Activated B cell treated with CpG ODN at 0.5 μM for 24 hours (primary cell): ENCODE data around the gene ADAMTS17. TPM values are rescaled to one million over a fixed set of nuclear protein-coding genes. Genes with fewer than 3 reads are reported as not detected.

Source experiments
- ATAC-seq: fragments of 200-7000 bp; cut with Tn5 transposase; one replicate; pipeline ENCODE4 v1.10.0; 2021; ENCODE audit warnings: low read depth, mild to moderate bottlenecking, moderate library complexity
- CTCF ChIA-PET: fragments of 350-600 bp; sonication (Branson Sonifier 250); formaldehyde crosslinking; loops from one replicate; lab custom pipeline; 2021; ENCODE audit warnings: antibody characterized with exemption; lab: Charles Lee
- POLR2A ChIA-PET: fragments of 350-600 bp; sonication (Branson Sonifier 250); formaldehyde crosslinking; loops from one replicate; lab custom pipeline; 2021; ENCODE audit warnings: antibody characterized with exemption; lab: Charles Lee
- DNase-seq: peaks from one replicate; pipeline ENCODE4 v3.0.0; 2022
- H3K27ac Mint-ChIP-seq: one replicate; pipeline ENCODE4 v1.8.0; 2020; ENCODE audit warnings: mixed read lengths
- H3K27me3 Mint-ChIP-seq: one replicate; pipeline ENCODE4 v1.8.0; 2021; ENCODE audit warnings: mixed read lengths
- H3K36me3 Mint-ChIP-seq: one replicate; pipeline ENCODE4 v1.8.0; 2021; ENCODE audit warnings: low read depth, mixed read lengths
- H3K4me1 Mint-ChIP-seq: one replicate; pipeline ENCODE4 v1.8.0; 2021; ENCODE audit warnings: mixed read lengths
- H3K4me3 Mint-ChIP-seq: one replicate; pipeline ENCODE4 v1.8.0; 2020; ENCODE audit warnings: mild to moderate bottlenecking, mixed read lengths
- H3K9me3 Mint-ChIP-seq: one replicate; pipeline ENCODE4 v1.8.0; 2020; ENCODE audit warnings: mixed read lengths
- intact Hi-C: fragments of 100-400 bp; cut with micrococcal nuclease; formaldehyde crosslinking; loops from one replicate; pipeline ENCODE4 v1.15.1; 2024
- total RNA-seq: library from RNA; stranded (reverse); gene quantifications from 2 replicates; pipeline ENCODE4 v1.2.3, GENCODE V29; 2022
- TF ChIP-seq, protein P1 (sequence below): fragments of 200-600 bp; IDR thresholded peaks from one replicate; pipeline ENCODE4 v1.8.0; 2022; ENCODE audit warnings: antibody characterized with exemption, mild to moderate bottlenecking

ADAMTS17 gene
- total RNA-seq, 1 donor from 2014 or later: 1.6 TPM

- DNase-seq (no peak), ATAC-seq (no peak)
- Mint-ChIP-seq H3K27ac (no peak overlapping the region), H3K36me3 (no peaks in the 10 kb centered on the region), H3K27me3 (peaks cover 60% of the 10 kb centered on the region), H3K9me3 (no peaks in the 10 kb centered on the region), H3K4me1 (peaks cover 6% of the 10 kb centered on the region), H3K4me3 (no peak overlapping the region)
- ChIA-PET POLR2A (no interaction called here), CTCF (no interaction called here)
- TF ChIP-seq, protein P1, sequence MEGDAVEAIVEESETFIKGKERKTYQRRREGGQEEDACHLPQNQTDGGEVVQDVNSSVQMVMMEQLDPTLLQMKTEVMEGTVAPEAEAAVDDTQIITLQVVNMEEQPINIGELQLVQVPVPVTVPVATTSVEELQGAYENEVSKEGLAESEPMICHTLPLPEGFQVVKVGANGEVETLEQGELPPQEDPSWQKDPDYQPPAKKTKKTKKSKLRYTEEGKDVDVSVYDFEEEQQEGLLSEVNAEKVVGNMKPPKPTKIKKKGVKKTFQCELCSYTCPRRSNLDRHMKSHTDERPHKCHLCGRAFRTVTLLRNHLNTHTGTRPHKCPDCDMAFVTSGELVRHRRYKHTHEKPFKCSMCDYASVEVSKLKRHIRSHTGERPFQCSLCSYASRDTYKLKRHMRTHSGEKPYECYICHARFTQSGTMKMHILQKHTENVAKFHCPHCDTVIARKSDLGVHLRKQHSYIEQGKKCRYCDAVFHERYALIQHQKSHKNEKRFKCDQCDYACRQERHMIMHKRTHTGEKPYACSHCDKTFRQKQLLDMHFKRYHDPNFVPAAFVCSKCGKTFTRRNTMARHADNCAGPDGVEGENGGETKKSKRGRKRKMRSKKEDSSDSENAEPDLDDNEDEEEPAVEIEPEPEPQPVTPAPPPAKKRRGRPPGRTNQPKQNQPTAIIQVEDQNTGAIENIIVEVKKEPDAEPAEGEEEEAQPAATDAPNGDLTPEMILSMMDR: no peak
- intact Hi-C loops: loop anchor here (5.0 kb wide), 1 partner anchor 1064 kb away; no protein-coding TSS in a partner anchor
Observed at GRCh38 chr15:100336061-100336460, 5.7 kb downstream of the ADAMTS17 start.

GRCh38 chr15:100335335-100335999 lies 6.3 kb downstream of the ADAMTS17 start:
- H3K4me3 Mint-ChIP-seq: no peak overlapping the region
- H3K36me3 Mint-ChIP-seq: no peaks in the 10 kb centered on the region
- intact Hi-C loops: loop anchor here (5.0 kb wide), 1 partner anchor 1063 kb away; no protein-coding TSS in a partner anchor
- peaks cover 59% of the 10 kb centered on the region for H3K27me3 Mint-ChIP-seq
- DNase-seq (no peak), ATAC-seq (no peak)
- CTCF ChIA-PET: no interaction called here
- H3K4me1 Mint-ChIP-seq: peaks cover 5% of the 10 kb centered on the region
- H3K9me3 Mint-ChIP-seq: no peaks in the 10 kb centered on the region
- TF ChIP-seq, protein P1: no peak
- H3K27ac Mint-ChIP-seq: no peak overlapping the region
- POLR2A ChIA-PET: no interaction called here

GRCh38 chr15:100334905-100335304 lies 6.9 kb downstream of the ADAMTS17 start:
- intact Hi-C loops: loop anchor here (5.0 kb wide), 1 partner anchor 1063 kb away; no protein-coding TSS in a partner anchor
- no peaks in the 10 kb centered on the region for H3K9me3 Mint-ChIP-seq
- no peak overlapping the region for H3K4me3 Mint-ChIP-seq
- peaks cover 54% of the 10 kb centered on the region for H3K27me3 Mint-ChIP-seq
- H3K27ac Mint-ChIP-seq: no peak overlapping the region
- DNase-seq (no peak), ATAC-seq (no peak)
- no peaks in the 10 kb centered on the region for H3K4me1 Mint-ChIP-seq
- ChIA-PET CTCF (interaction anchor here (1.2 kb wide), 1 partner anchor 14 kb away, joined by 3 read pairs; no protein-coding TSS in a partner anchor), POLR2A (no interaction called here)
- TF ChIP-seq, protein P1: no peak
- no peaks in the 10 kb centered on the region for H3K36me3 Mint-ChIP-seq

GRCh38 chr15:100334456-100334855 lies 7.3 kb downstream of the ADAMTS17 start:
- Mint-ChIP-seq H3K27me3 (peaks cover 49% of the 10 kb centered on the region), H3K27ac (no peak overlapping the region), H3K36me3 (no peaks in the 10 kb centered on the region), H3K9me3 (no peaks in the 10 kb centered on the region), H3K4me1 (no peaks in the 10 kb centered on the region), H3K4me3 (no peak overlapping the region)
- POLR2A ChIA-PET: no interaction called here
- no peak for ATAC-seq
- TF ChIP-seq, protein P1: no peak
- DNase-seq: no peak
- CTCF ChIA-PET: interaction anchor here (1.2 kb wide), 1 partner anchor 15 kb away, joined by 3 read pairs; no protein-coding TSS in a partner anchor
- intact Hi-C loops: no loop called here

DNA sequence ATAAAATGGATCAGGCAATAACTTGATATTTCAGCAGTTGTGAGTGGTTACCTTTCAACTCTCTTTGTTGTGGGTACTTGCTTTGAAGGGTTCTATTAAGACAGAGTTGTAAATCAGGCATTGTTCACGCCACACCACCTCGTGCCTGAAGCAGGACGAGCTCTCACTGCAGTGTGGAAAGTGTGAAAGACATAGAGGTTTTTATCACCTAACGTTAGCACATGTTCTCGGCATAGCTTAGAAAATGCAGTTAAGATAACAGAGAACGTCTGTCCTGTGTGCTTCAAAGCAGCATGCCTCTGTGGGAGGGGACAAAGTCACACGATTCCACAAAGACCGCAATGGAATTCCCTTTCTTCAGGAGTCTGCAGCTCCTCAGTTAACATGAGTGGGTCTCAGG lies 7.8 kb downstream of the ADAMTS17 start:
- intact Hi-C loops: no loop called here
- H3K4me3 Mint-ChIP-seq: no peak overlapping the region
- no peaks in the 10 kb centered on the region for H3K4me1 Mint-ChIP-seq
- no peaks in the 10 kb centered on the region for H3K36me3 Mint-ChIP-seq
- peaks cover 45% of the 10 kb centered on the region for H3K27me3 Mint-ChIP-seq
- no peak overlapping the region for H3K27ac Mint-ChIP-seq
- TF ChIP-seq, protein P1: no peak
- no peaks in the 10 kb centered on the region for H3K9me3 Mint-ChIP-seq
- ChIA-PET POLR2A (no interaction called here), CTCF (interaction anchor here (1.2 kb wide), 1 partner anchor 15 kb away, joined by 3 read pairs; no protein-coding TSS in a partner anchor)
- no peak for DNase-seq
- no peak for ATAC-seq
